HTR-8/SVneo (cell line): ENCODE data around the gene CCDC148.
"Not testable (repeated sequence)": the region's sequence is repeated elsewhere in the genome, so short reads cannot be mapped to it uniquely, and the experiment has no call there.

Experiments used
- DNase-seq: peaks from one replicate; pipeline ENCODE4 v3.0.0; 2011; ENCODE audit warnings: low spot score, mixed read lengths; ENCODE audit not compliant: insufficient read length
- FAIRE-seq: peaks from 2 replicates; lab custom pipeline; 2011; peaks lifted over from hg19 to GRCh38; lab: Jason Lieb, UNC

Gene CCDC148

DNA sequence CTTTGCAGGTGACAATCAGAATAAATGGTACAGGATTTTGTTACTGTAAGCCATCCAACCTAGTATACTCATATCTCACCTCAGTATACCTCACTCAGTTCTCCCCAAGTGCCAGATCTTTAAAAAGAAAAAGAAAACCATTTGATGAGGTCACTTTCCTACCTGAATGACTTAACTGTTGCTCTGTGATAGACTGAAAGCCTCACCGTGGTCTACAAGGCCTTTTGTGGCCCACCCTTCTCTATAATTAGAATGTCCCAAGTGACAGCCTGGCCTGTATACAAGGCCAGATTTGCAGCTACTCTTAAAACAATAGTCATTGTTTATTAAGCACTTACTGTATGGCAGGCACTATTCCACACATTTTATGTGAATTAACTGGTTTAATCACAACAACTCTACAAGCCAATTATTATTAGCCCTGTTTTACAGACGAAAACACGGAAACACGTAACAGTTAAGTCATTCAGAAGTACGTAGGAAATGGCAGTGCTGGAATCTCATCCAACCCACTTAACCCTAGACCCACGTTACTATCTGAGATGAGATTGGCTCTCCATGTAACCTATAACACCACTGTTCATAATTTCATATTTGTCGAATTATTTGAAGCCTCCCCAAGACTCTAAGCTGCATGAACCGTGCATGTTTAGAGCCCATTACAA is 28.5 kb upstream of the CCDC148 start:
- FAIRE-seq: peak; percentile 67
- DNase-seq: no peak

- FAIRE-seq (no peak), DNase-seq (no peak)
Measured at GRCh38 chr2:158482594-158482993, 26.0 kb upstream of the CCDC148 start.

DNA sequence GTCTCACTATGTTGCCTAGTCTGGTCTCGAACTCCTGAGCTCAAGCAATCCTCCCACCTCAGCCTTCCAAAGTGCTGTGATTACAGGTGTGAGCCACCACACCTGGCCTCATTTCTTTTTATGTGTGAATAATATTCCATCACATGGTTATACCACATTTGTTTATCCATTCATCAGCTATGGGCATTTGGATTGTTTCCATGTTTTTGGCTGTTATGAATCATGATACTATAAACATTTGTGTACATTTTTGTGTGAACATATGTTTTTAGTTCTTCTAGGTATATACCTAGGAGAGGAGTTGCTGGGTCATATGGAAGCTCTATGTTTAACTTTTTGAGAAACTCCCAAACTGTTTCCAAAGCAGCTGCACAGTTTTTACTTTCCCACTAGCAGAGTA is 24.6 kb upstream of the CCDC148 start:
- FAIRE-seq: no peak
- no peak for DNase-seq

DNA sequence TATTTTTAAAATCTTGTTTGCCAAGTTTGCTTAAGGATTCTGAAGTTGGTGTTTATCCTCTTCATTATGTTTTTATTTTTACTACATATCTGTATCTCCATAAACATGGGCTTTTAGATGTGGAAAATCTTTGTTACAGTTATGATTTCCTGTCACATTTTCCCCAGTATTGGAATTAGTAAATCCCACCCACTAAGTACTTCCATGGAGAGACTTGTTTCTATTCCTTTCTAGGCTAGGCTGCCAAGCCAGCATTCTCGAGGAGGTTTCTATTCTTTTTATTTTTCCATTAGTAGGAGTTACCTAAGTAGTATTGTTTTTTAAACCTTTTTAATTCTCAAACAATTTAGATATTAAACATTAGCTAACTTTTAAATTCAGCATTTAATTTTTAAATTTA is 22.3 kb upstream of the CCDC148 start:
- no peak for DNase-seq
- FAIRE-seq: no peak

GRCh38 chr2:158478237-158478636 is 21.7 kb upstream of the CCDC148 start:
- no peak for FAIRE-seq
- no peak for DNase-seq

DNA sequence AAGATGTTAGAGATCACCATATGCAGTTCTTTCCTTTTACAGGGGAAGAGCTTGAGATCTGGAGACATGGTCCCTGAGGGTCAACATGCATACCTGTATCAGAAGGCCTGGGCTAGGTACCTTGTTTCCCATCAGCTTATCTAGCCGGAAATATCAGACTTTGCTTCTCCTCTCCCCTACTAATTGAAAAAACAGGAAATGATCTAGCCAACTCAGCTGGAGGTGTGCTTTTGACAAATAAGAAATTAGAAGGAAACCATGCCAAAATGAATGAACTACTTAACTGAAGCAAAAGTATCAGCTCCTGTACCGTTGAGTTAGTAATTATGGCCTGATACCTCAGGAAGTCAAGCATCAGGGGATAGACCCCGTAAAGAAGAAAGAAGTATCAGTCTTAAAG is 20.6 kb upstream of the CCDC148 start:
- FAIRE-seq: no peak
- DNase-seq: no peak

GRCh38 chr2:158474526-158475011 is 18.0 kb upstream of the CCDC148 start:
- not testable (repeated sequence) for FAIRE-seq, DNase-seq

GRCh38 chr2:158473719-158474392 is 17.3 kb upstream of the CCDC148 start:
- DNase-seq (no peak), FAIRE-seq (no peak)

DNA sequence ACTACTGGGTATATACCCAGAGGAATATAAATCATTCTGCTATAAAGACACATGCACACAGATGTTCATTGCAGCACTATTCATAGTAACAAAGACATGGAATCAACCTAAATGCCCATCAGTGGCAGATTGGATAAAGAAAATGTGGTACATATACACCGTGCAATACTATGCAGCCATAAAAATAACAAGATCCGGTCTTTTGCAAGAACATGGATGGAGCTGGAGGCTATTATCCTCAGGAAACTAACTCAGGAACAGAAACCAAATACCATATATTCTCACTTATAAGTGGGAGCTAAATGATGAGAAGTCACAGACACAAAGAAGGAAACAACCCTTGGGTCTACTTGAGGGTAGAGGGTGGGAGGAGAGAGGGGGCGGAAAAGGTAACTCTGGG is 16.7 kb upstream of the CCDC148 start:
- not testable (repeated sequence) for FAIRE-seq, DNase-seq

DNA sequence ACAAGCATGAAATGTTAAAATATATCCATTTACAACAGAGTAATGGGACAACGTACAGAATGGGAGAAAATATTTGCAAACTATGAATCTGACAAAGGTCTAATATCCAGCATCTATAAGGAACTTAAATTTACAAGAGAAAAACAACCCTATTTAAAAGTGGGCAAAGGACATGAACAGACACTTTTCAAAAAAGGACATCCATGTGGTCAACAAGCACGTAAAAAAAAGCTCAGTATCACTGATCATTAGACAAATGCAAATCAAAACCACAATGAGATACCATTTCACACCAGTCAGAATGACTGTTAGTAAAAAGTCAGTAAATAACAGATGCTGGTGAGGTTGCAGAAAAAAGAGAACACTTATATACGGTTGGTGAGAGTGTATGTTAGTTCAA is 16.3 kb upstream of the CCDC148 start:
- not testable (repeated sequence) for FAIRE-seq, DNase-seq

DNA sequence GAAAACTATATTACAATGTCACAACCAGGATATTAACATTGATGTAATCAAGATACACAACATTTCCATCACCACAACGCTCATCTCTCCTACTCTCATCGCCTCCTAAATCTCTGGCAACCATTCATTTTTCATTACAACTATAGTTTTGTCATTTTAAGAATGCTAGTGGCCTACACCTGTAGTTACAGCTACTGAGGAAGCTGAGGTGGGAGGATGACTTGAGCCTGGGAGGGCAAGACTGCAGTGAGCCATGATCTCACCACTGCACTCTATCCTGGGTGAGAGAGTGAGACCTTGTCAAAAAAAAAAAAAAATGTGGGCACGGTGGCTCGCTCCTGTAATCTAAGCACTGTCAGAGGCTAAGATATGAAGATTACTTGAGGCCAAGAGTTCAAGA is 10.7 kb upstream of the CCDC148 start:
- DNase-seq (no peak), FAIRE-seq (no peak)

- DNase-seq (no peak), FAIRE-seq (no peak)
Measured at GRCh38 chr2:158464426-158465281, 8.1 kb upstream of the CCDC148 start.

- no peak for FAIRE-seq
- DNase-seq: no peak
Measured at GRCh38 chr2:158463496-158464095, 7.0 kb upstream of the CCDC148 start.

DNA sequence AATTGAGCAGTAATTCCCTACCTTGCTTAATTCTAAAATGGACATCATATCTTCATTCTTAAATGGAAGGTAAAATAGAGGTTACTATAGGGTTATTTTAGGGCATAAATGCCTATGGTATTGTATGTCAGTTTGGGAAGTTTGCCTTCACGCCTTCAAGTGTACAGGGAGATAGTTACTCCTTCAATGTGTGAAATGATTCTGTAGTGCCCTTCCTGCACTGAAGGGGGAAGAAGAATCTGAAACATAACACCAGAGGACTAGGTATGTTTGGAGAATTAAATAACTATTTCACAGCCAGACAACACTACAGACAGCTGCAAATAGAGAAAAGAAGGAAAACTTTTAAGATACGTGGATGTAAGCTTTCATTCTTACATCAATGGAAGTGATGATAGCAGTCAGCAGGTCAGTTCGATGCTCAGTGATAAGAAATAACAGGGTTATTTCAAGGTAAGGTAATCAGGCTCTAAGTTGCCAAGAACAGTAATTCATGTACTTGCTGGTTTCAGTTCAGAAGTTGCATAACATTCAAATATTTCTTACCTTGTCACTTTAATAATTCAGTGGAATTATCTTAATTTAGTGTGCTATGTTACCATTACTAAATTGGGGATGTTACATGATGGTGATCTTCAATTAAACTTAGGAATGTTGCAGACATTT is 4.2 kb upstream of the CCDC148 start:
- FAIRE-seq: peak; percentile 13
- no peak for DNase-seq

DNA sequence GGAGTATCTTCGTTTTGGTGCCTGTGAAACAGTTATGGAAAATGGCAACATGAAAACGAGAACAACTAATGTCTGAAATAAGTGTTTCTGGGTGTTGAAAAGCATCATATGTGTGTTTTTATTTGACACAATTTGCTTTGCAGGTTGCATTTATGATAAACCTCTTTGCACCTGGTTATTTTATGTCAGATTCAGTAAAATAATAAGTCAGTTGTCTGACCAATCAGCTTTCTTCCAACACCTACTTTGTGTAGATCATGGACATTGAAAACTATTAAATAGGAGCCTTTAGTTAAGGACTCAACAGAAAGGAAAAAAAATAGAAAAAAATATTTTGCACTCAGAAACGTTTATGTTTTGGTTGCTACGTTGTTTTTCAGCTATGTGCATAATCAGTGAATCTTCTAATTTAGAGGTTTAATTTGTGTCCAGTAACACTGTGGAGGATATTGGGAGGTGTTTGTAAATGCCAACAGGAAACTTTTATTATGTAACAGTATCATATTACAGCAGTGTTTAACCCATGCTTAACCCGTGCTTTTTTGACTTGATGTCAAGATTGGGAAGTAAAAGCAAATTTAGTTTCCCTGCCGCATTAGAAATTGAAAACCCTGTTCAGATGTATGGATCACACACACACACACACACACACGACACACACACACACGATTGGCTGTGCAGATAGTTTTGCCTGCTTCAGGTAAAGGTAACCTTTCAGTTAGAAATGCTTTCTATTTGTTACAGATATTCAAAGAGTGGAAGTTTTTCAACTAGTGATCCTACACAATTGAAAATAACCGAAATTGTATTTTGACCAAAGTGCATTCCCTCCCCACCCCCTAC is 2.8 kb upstream of the CCDC148 start:
- no peak for DNase-seq
- peak; percentile 16 for FAIRE-seq

GRCh38 chr2:158458617-158458920 is 2.0 kb upstream of the CCDC148 start:
- FAIRE-seq (no peak), DNase-seq (no peak)

- FAIRE-seq (peak; percentile 90), DNase-seq (peak; percentile 75)
Measured at GRCh38 chr2:158457826-158458616, 1.5 kb upstream of the CCDC148 start.

DNA sequence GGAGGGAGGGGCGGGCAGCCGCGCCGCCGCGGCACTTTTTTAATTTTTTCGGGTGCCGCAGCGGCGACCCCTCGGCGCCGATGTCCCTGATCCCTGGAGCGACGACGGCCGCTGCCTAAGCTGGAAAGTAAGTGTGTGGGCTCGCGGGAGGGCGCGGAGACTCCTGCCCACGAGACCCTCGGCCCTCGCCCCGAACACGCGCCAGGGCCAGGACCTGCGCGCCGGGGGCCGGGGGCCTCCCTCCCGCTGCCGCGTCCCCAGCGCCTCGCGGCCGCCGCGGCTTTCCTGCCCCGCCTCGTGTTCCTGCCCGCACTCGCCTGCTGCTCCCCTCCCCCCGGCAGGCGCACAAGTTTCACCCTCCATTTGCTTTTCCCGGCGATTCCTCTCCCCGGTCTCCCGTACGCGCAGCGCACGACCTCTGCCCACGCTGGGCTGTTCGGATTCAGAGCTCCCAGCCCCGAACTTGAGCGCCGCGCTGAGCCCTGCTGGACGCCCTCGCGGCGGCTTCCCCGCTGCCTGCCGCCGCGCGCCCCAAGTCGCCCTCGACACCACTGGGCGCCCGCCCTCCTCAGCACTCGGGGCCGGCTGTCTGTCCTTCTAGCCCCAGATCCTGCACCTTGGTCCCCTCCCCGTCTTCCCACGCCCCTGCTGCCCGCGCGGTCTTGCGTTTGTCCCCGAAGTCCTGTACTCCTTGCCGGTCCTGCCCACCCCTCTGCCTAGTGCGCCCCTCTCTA is 706 bp upstream of the CCDC148 start:
- DNase-seq (peak; percentile 31), FAIRE-seq (no peak)
